Measurements from ENCODE around the gene CCDC88C. TPM values are rescaled to one million over a fixed set of nuclear protein-coding genes. Genes with fewer than 3 reads are reported as not detected.

The CCDC88C gene
- total RNA-seq, 1 donor from 2014 or later, result 9.4 TPM

DNA sequence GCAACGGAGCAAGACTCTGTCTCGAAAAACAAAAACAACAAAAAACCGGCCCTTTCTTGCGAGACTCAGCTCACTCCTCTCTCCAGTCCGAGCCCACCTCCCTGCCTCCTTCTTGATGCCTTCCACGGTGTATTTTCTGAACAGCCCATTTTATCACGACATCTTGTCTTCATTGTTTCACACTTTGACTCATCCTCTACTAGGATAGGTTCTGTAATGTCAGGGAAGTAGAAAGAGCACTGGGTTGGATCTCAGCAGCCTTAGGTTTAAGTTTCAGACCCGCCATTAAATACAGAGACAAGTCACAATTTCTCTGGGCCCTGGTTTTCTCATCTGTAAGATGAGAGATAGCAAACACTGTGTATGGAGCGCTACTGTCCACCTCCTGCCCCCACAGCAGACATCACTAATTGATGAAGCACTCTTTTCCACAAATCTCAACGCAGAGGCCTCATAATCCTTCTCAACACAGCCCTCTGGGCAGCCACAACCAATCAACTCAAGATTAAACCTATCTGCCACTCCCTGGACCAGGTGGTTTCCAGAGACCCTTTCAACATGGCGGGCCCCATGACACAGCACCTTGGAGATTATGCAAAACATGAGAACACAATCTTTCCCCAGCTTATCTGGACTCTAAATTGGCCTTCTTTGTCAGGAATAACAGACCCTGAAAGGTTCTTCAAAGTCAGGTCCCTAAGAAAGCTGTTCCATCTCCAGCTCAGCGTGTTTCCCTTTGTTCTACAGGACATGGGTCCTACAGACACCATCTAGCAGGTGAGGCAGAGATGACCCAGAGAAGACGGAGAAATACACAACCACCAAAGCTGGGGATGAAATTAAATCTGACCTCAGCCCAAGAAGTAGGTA is 35.6 kb downstream of the CCDC88C start:
- Histone ChIP-seq H3K27ac (ENCODE audit: low read depth, low read length) (no peak overlapping the region), H3K36me3 (ENCODE audit: control insufficient read depth in 3 of 3, insufficient read depth in 3 of 3, low read length in 3 of 3) (no peaks in the 10 kb centered on the region), H3K4me1 (ENCODE audit: control insufficient read depth in 3 of 3, insufficient read depth in 3 of 3, low read length in 3 of 3) (peaks cover 16 to 24% (median 19%) of the 10 kb centered on the region in 3 donors), H3K9ac (ENCODE audit: low read depth in 1 of 3, low read length in 3 of 3) (no peak overlapping the region), H3K27me3 (ENCODE audit: control insufficient read depth in 3 of 3, insufficient read depth in 3 of 3, low read length in 3 of 3) (no peaks in the 10 kb centered on the region), H3K4me3 (ENCODE audit: low read length in 3 of 3) (no peak overlapping the region), H3K9me3 (ENCODE audit: control insufficient read depth in 3 of 3, low read length in 3 of 3) (no peaks in the 10 kb centered on the region)

GRCh38 chr14:91380610-91381371 is 36.8 kb downstream of the CCDC88C start:
- H3K27ac ChIP-seq (ENCODE audit: low read depth, low read length), result no peak overlapping the region
- no peaks in the 10 kb centered on the region for H3K36me3 ChIP-seq (ENCODE audit: control insufficient read depth in 3 of 3, insufficient read depth in 3 of 3, low read length in 3 of 3)

GRCh38 chr14:91380123-91380522 is 37.5 kb downstream of the CCDC88C start:
- Histone ChIP-seq H3K36me3 (ENCODE audit: control insufficient read depth in 3 of 3, insufficient read depth in 3 of 3, low read length in 3 of 3) (no peaks in the 10 kb centered on the region), H3K27ac (ENCODE audit: low read depth, low read length) (no peak overlapping the region), H3K27me3 (ENCODE audit: control insufficient read depth in 3 of 3, insufficient read depth in 3 of 3, low read length in 3 of 3) (peaks cover 0 to 3% (median 0%) of the 10 kb centered on the region in 3 donors), H3K9ac (ENCODE audit: low read depth in 1 of 3, low read length in 3 of 3) (no peak overlapping the region), H3K9me3 (ENCODE audit: control insufficient read depth in 3 of 3, low read length in 3 of 3) (no peaks in the 10 kb centered on the region), H3K4me3 (ENCODE audit: low read length in 3 of 3) (no peak overlapping the region), H3K4me1 (ENCODE audit: control insufficient read depth in 3 of 3, insufficient read depth in 3 of 3, low read length in 3 of 3) (peaks cover 16 to 34% (median 26%) of the 10 kb centered on the region in 3 donors)

More at GRCh38 chr14:91380610-91381371, 36.8 kb downstream of the CCDC88C start:
- H3K9ac ChIP-seq (ENCODE audit: low read depth in 1 of 3, low read length in 3 of 3), result no peak overlapping the region
- H3K4me3 ChIP-seq (ENCODE audit: low read length in 3 of 3), result no peak overlapping the region
- peaks cover 16 to 29% (median 20%) of the 10 kb centered on the region in 3 donors for H3K4me1 ChIP-seq (ENCODE audit: control insufficient read depth in 3 of 3, insufficient read depth in 3 of 3, low read length in 3 of 3)
- no peaks in the 10 kb centered on the region for H3K9me3 ChIP-seq (ENCODE audit: control insufficient read depth in 3 of 3, low read length in 3 of 3)
- H3K27me3 ChIP-seq (ENCODE audit: control insufficient read depth in 3 of 3, insufficient read depth in 3 of 3, low read length in 3 of 3), result peaks cover 0 to 2% (median 0%) of the 10 kb centered on the region in 3 donors

GRCh38 chr14:91379579-91379932 is 38.1 kb downstream of the CCDC88C start:
- no peaks in the 10 kb centered on the region for H3K9me3 ChIP-seq (ENCODE audit: control insufficient read depth in 3 of 3, low read length in 3 of 3)
- no peak overlapping the region for H3K9ac ChIP-seq (ENCODE audit: low read depth in 1 of 3, low read length in 3 of 3)
- peaks cover 0 to 3% (median 0%) of the 10 kb centered on the region in 3 donors for H3K27me3 ChIP-seq (ENCODE audit: control insufficient read depth in 3 of 3, insufficient read depth in 3 of 3, low read length in 3 of 3)
- no peak overlapping the region for H3K4me3 ChIP-seq (ENCODE audit: low read length in 3 of 3)
- H3K4me1 ChIP-seq (ENCODE audit: control insufficient read depth in 3 of 3, insufficient read depth in 3 of 3, low read length in 3 of 3), result peaks cover 16 to 40% (median 26%) of the 10 kb centered on the region in 3 donors
- no peaks in the 10 kb centered on the region for H3K36me3 ChIP-seq (ENCODE audit: control insufficient read depth in 3 of 3, insufficient read depth in 3 of 3, low read length in 3 of 3)
- no peak overlapping the region for H3K27ac ChIP-seq (ENCODE audit: low read depth, low read length)

DNA sequence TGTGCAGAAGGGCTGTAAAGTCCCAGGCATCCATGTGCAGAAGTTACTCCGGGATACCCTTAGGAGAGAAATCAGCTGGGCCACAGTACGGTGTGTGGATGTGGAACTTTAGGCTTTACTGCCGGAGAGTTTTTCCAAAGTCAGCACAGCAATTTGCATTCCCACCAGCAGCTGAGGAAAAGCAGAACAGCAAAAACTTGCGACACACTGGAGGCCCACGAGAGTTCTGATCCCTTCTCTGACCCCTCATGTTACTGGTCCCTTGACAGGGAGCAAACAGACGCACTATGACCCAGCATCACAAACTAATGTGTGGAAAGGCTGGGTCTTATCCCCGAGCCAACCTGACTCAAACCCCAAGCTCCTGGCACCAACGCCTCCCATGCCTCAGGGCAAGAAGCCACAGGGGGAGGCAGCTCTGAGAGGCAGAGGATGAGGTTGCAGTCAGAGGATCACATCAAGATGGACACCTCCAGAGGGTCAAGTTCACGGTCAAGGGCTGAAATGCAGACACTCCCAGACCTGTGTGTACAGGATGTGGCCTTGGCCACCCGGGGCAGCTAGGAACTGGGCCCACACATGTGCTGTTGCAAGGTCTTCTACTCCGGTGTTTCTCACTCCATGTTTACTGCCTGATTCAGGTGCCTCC is 38.6 kb downstream of the CCDC88C start:
- H3K9me3 ChIP-seq (ENCODE audit: control insufficient read depth in 3 of 3, low read length in 3 of 3), result no peaks in the 10 kb centered on the region
- H3K36me3 ChIP-seq (ENCODE audit: control insufficient read depth in 3 of 3, insufficient read depth in 3 of 3, low read length in 3 of 3), result no peaks in the 10 kb centered on the region
- H3K4me3 ChIP-seq (ENCODE audit: low read length in 3 of 3), result no peak overlapping the region
- no peak overlapping the region for H3K27ac ChIP-seq (ENCODE audit: low read depth, low read length)
- H3K27me3 ChIP-seq (ENCODE audit: control insufficient read depth in 3 of 3, insufficient read depth in 3 of 3, low read length in 3 of 3), result peaks cover 0 to 3% (median 0%) of the 10 kb centered on the region in 3 donors
- H3K9ac ChIP-seq (ENCODE audit: low read depth in 1 of 3, low read length in 3 of 3), result no peak overlapping the region
- H3K4me1 ChIP-seq (ENCODE audit: control insufficient read depth in 3 of 3, insufficient read depth in 3 of 3, low read length in 3 of 3), result peaks cover 16 to 44% (median 26%) of the 10 kb centered on the region in 3 donors

GRCh38 chr14:91377700-91378652 is 39.6 kb downstream of the CCDC88C start:
- H3K4me1 ChIP-seq (ENCODE audit: control insufficient read depth in 3 of 3, insufficient read depth in 3 of 3, low read length in 3 of 3), result peaks cover 24 to 52% (median 28%) of the 10 kb centered on the region in 3 donors
- H3K9ac ChIP-seq (ENCODE audit: low read depth in 1 of 3, low read length in 3 of 3), result no peak overlapping the region
- no peak overlapping the region for H3K4me3 ChIP-seq (ENCODE audit: low read length in 3 of 3)
- peaks cover 0 to 3% (median 0%) of the 10 kb centered on the region in 3 donors for H3K27me3 ChIP-seq (ENCODE audit: control insufficient read depth in 3 of 3, insufficient read depth in 3 of 3, low read length in 3 of 3)
- H3K36me3 ChIP-seq (ENCODE audit: control insufficient read depth in 3 of 3, insufficient read depth in 3 of 3, low read length in 3 of 3), result no peaks in the 10 kb centered on the region
- no peaks in the 10 kb centered on the region for H3K9me3 ChIP-seq (ENCODE audit: control insufficient read depth in 3 of 3, low read length in 3 of 3)
- H3K27ac ChIP-seq (ENCODE audit: low read depth, low read length), result no peak overlapping the region

DNA sequence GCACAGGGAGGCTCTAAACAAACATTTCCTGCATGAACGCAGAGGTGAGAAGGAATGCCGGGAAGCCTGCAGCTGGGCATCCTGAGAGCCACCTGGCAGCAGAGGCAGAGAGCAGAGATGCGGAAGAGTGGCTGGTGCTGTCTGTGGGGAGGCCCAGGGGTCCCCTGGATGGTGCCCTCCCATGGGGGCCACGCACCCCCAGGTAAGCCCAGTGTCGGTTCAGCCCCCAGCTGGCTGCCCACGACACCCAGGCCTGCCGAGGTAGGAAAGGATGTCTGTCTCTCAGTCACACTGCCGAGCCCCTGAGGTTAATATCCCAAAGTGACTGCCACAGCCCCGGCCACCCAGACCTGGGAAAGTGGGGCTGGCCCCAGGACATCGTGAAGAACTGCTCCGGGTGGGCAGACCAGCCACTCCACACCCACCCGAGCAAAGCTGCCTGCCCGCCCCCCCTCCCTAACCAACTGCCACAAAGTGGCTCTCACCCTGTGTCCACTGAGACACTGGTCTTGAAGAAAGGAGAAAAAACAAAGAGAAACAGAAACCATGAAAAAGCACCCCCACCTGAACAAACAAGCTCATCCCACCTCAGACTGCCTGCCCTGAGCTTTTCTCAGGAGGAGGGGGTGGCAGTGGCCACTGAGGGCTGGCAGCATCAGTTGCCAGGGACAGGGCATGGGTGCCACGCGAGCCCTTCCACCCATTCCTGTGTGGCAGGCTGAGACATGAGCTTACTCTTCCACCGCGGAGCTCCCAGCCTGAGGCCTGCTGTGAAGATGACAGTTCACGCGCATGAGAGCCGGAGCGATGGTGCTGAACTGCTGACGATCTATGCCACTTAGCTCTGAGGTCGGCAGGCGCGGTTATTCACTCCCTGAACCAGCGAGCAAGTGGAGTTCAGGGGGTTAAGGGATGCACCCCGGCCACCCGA is 40.8 kb downstream of the CCDC88C start:
- H3K9me3 ChIP-seq (ENCODE audit: control insufficient read depth in 3 of 3, low read length in 3 of 3), result no peaks in the 10 kb centered on the region
- no peaks in the 10 kb centered on the region for H3K36me3 ChIP-seq (ENCODE audit: control insufficient read depth in 3 of 3, insufficient read depth in 3 of 3, low read length in 3 of 3)
- peaks cover 24 to 58% (median 31%) of the 10 kb centered on the region in 3 donors for H3K4me1 ChIP-seq (ENCODE audit: control insufficient read depth in 3 of 3, insufficient read depth in 3 of 3, low read length in 3 of 3)
- H3K27ac ChIP-seq (ENCODE audit: low read depth, low read length), result no peak overlapping the region
- no peak overlapping the region for H3K9ac ChIP-seq (ENCODE audit: low read depth in 1 of 3, low read length in 3 of 3)
- H3K27me3 ChIP-seq (ENCODE audit: control insufficient read depth in 3 of 3, insufficient read depth in 3 of 3, low read length in 3 of 3), result peaks cover 0 to 7% (median 0%) of the 10 kb centered on the region in 3 donors
- no peak overlapping the region for H3K4me3 ChIP-seq (ENCODE audit: low read length in 3 of 3)

DNA sequence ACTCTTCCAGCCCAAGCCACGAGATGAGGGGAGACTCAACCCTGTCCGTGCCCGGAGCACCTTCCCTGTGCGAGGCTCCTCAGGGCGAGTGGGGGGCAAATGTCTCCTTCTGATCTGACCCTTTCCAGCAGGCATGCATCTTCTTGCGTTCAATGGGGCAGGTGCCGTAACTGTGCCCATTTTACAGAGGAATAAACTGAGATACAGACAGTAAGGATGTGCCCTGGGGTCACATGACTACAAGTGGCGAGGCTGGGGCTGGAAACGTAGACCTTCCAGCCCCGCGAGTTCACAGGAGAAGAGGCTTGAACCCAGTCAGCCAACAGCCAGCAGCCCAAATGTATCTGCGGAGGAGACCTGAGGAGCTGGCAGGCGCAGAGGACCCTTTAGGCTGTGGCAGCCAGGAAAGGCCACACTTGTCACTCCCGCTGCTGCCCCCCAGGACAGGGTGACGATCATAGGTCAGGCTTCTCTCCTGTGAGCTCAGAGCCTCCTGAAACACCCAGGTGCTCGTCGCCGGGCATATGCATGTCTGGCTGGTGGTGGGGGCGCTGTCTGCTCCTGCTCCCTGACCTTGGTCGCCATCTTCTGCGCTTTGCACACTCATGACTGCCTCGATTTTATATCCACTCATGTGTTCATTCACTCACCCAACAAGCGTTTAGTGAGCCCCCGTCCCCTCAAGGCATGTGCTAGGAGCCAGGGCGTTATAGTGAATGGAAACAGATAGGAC is 41.7 kb downstream of the CCDC88C start:
- H3K9ac ChIP-seq (ENCODE audit: low read depth in 1 of 3, low read length in 3 of 3), result no peak overlapping the region
- no peaks in the 10 kb centered on the region for H3K36me3 ChIP-seq (ENCODE audit: control insufficient read depth in 3 of 3, insufficient read depth in 3 of 3, low read length in 3 of 3)
- peaks cover 0 to 8% (median 3%) of the 10 kb centered on the region in 3 donors for H3K27me3 ChIP-seq (ENCODE audit: control insufficient read depth in 3 of 3, insufficient read depth in 3 of 3, low read length in 3 of 3)
- H3K9me3 ChIP-seq (ENCODE audit: control insufficient read depth in 3 of 3, low read length in 3 of 3), result no peaks in the 10 kb centered on the region
- H3K4me1 ChIP-seq (ENCODE audit: control insufficient read depth in 3 of 3, insufficient read depth in 3 of 3, low read length in 3 of 3), result peaks cover 29 to 65% (median 34%) of the 10 kb centered on the region in 3 donors
- no peak overlapping the region for H3K27ac ChIP-seq (ENCODE audit: low read depth, low read length)
- no peak overlapping the region for H3K4me3 ChIP-seq (ENCODE audit: low read length in 3 of 3)
